Activated B cell treated with CpG ODN at 0.5 μM for 24 hours (primary cell): ENCODE results near the gene RIIAD1. TPM values are rescaled to one million over a fixed set of nuclear protein-coding genes. Genes with fewer than 3 reads are reported as not detected.

ENCODE experiments used
- ATAC-seq: fragments of 200-7000 bp; cut with Tn5 transposase; one replicate; pipeline ENCODE4 v1.10.0; 2021; ENCODE audit warnings: low read depth, mild to moderate bottlenecking, moderate library complexity
- CTCF ChIA-PET: fragments of 350-600 bp; sonication (Branson Sonifier 250); formaldehyde crosslinking; loops from one replicate; lab custom pipeline; 2021; ENCODE audit warnings: antibody characterized with exemption; lab: Charles Lee
- POLR2A ChIA-PET: fragments of 350-600 bp; sonication (Branson Sonifier 250); formaldehyde crosslinking; loops from one replicate; lab custom pipeline; 2021; ENCODE audit warnings: antibody characterized with exemption; lab: Charles Lee
- DNase-seq: peaks from one replicate; pipeline ENCODE4 v3.0.0; 2022
- H3K27ac Mint-ChIP-seq: one replicate; pipeline ENCODE4 v1.8.0; 2020; ENCODE audit warnings: mixed read lengths
- H3K27me3 Mint-ChIP-seq: one replicate; pipeline ENCODE4 v1.8.0; 2021; ENCODE audit warnings: mixed read lengths
- H3K36me3 Mint-ChIP-seq: one replicate; pipeline ENCODE4 v1.8.0; 2021; ENCODE audit warnings: low read depth, mixed read lengths
- H3K4me1 Mint-ChIP-seq: one replicate; pipeline ENCODE4 v1.8.0; 2021; ENCODE audit warnings: mixed read lengths
- H3K4me3 Mint-ChIP-seq: one replicate; pipeline ENCODE4 v1.8.0; 2020; ENCODE audit warnings: mild to moderate bottlenecking, mixed read lengths
- H3K9me3 Mint-ChIP-seq: one replicate; pipeline ENCODE4 v1.8.0; 2020; ENCODE audit warnings: mixed read lengths
- CTCF ChIP-seq: fragments of 200-600 bp; IDR thresholded peaks from one replicate; pipeline ENCODE4 v1.8.0; 2022; ENCODE audit warnings: antibody characterized with exemption, mild to moderate bottlenecking
- intact Hi-C: fragments of 100-400 bp; cut with micrococcal nuclease; formaldehyde crosslinking; loops from one replicate; pipeline ENCODE4 v1.15.1; 2024
- total RNA-seq: library from RNA; stranded (reverse); gene quantifications from 2 replicates; pipeline ENCODE4 v1.2.3, GENCODE V29; 2022

The RIIAD1 gene
- total RNA-seq, 1 donor from 2014 or later: not detected

GRCh38 chr1:151701515-151701914 lies 19.8 kb upstream of the RIIAD1 start:
- CTCF ChIA-PET: no interaction called here

GRCh38 chr1:151702936-151703335 lies 18.4 kb upstream of the RIIAD1 start:
- H3K4me1 Mint-ChIP-seq: peaks cover 5% of the 10 kb centered on the region
- no peaks in the 10 kb centered on the region for H3K27me3 Mint-ChIP-seq
- CTCF ChIA-PET: no interaction called here
- H3K36me3 Mint-ChIP-seq: peaks cover 31% of the 10 kb centered on the region
- ATAC-seq (no peak), DNase-seq (no peak)
- no peak for TF ChIP-seq CTCF
- H3K27ac Mint-ChIP-seq: no peak overlapping the region
- intact Hi-C loops: no loop called here
- no peak overlapping the region for H3K4me3 Mint-ChIP-seq
- no peaks in the 10 kb centered on the region for H3K9me3 Mint-ChIP-seq
- POLR2A ChIA-PET: no interaction called here

More at GRCh38 chr1:151701515-151701914, 19.8 kb upstream of the RIIAD1 start:
- Mint-ChIP-seq H3K36me3 (peaks cover 44% of the 10 kb centered on the region), H3K4me3 (no peak overlapping the region), H3K27ac (no peak overlapping the region), H3K27me3 (no peaks in the 10 kb centered on the region), H3K4me1 (no peaks in the 10 kb centered on the region), H3K9me3 (no peaks in the 10 kb centered on the region)
- intact Hi-C loops: no loop called here
- no peak for ATAC-seq
- POLR2A ChIA-PET: no interaction called here
- no peak for DNase-seq
- TF ChIP-seq CTCF: no peak

- no peak overlapping the region for H3K27ac Mint-ChIP-seq
Observed at GRCh38 chr1:151703813-151704212, 17.5 kb upstream of the RIIAD1 start.

GRCh38 chr1:151704246-151704645 lies 17.1 kb upstream of the RIIAD1 start:
- Mint-ChIP-seq H3K27ac (no peak overlapping the region), H3K27me3 (no peaks in the 10 kb centered on the region), H3K36me3 (peaks cover 20% of the 10 kb centered on the region), H3K4me3 (no peak overlapping the region), H3K4me1 (peaks cover 5% of the 10 kb centered on the region), H3K9me3 (no peaks in the 10 kb centered on the region)
- POLR2A ChIA-PET: no interaction called here
- DNase-seq (no peak), ATAC-seq (no peak)
- no peak for TF ChIP-seq CTCF
- CTCF ChIA-PET: no interaction called here
- intact Hi-C loops: no loop called here

More at GRCh38 chr1:151703813-151704212, 17.5 kb upstream of the RIIAD1 start:
- Mint-ChIP-seq H3K4me3 (no peak overlapping the region), H3K9me3 (no peaks in the 10 kb centered on the region), H3K4me1 (peaks cover 5% of the 10 kb centered on the region), H3K27me3 (no peaks in the 10 kb centered on the region), H3K36me3 (peaks cover 23% of the 10 kb centered on the region)
- intact Hi-C loops: no loop called here
- ChIA-PET CTCF (no interaction called here), POLR2A (no interaction called here)
- DNase-seq (no peak), ATAC-seq (no peak)
- TF ChIP-seq CTCF: no peak

GRCh38 chr1:151705146-151705545 lies 16.2 kb upstream of the RIIAD1 start:
- H3K27ac Mint-ChIP-seq: no peak overlapping the region
- DNase-seq: no peak

More at GRCh38 chr1:151705146-151705545, 16.2 kb upstream of the RIIAD1 start:
- Mint-ChIP-seq H3K27me3 (no peaks in the 10 kb centered on the region), H3K36me3 (peaks cover 11% of the 10 kb centered on the region), H3K9me3 (no peaks in the 10 kb centered on the region), H3K4me1 (peaks cover 5% of the 10 kb centered on the region), H3K4me3 (no peak overlapping the region)
- TF ChIP-seq CTCF: no peak
- POLR2A ChIA-PET: no interaction called here
- intact Hi-C loops: no loop called here
- CTCF ChIA-PET: no interaction called here
- no peak for ATAC-seq
